ENCODE data around the gene C2CD2L. TPM values are rescaled to one million over a fixed set of nuclear protein-coding genes. Genes with fewer than 3 reads are reported as not detected.

C2CD2L gene
- total and polyA plus RNA-seq, 2 of the 13 experiments (the other 11 are each of a cell fraction or from before 2014, with no cell fraction given): 3.7 to 5.5 TPM

GRCh38 chr11:119101759-119102423 lies 5.3 kb upstream of the C2CD2L start, which contains the start of gene DPAGT1 (continued):
- TF ChIP-seq ARID5B (CRISPR knock-in tag; IDR thresholded peaks at IDR 0.05): no peak; the same call in none of the 2 replicates
- no peak for TF ChIP-seq MZF1 (CRISPR knock-in tag; IDR thresholded peaks at IDR 0.05; ENCODE audit: borderline replicate concordance)
- no peak for TF ChIP-seq ZNF441 (CRISPR knock-in tag; IDR thresholded peaks at IDR 0.05; ENCODE audit: borderline replicate concordance)
- TF ChIP-seq CAMTA2 (CRISPR knock-in tag; IDR thresholded peaks at IDR 0.05; ENCODE audit: borderline replicate concordance): no peak
- TF ChIP-seq SSRP1 (CRISPR knock-in tag; IDR thresholded peaks at IDR 0.05): no peak
- TF ChIP-seq FOXC1 (CRISPR knock-in tag; IDR thresholded peaks at IDR 0.05; ENCODE audit: borderline replicate concordance): peak; percentile 67; the same call in 1 of the 2 replicates
- peak; percentile 84 for TF ChIP-seq ZMYM4 (CRISPR knock-in tag; IDR thresholded peaks at IDR 0.05)
- no peak for TF ChIP-seq CEBPZ (IDR thresholded peaks at IDR 0.05; ENCODE audit: low read length)
- TF ChIP-seq GMEB2 (CRISPR knock-in tag; IDR thresholded peaks at IDR 0.05; ENCODE audit: low read depth): no peak
- TF ChIP-seq CCAR2 (optimal IDR thresholded peaks at IDR 0.05; ENCODE audit: low read depth, low read length): peak; percentile 71
- peak; percentile 31; the same call in 1 of the 2 replicates for TF ChIP-seq NFYB (CRISPR knock-in tag; IDR thresholded peaks at IDR 0.05)
- no peak for TF ChIP-seq ZNF33B (CRISPR knock-in tag; IDR thresholded peaks at IDR 0.05)
- no peak for TF ChIP-seq HDAC6 (IDR thresholded peaks at IDR 0.05; ENCODE audit: low read depth, low read length)
- TF ChIP-seq IRX3 (CRISPR knock-in tag; IDR thresholded peaks at IDR 0.05; ENCODE audit: borderline replicate concordance, low read depth): no peak
- no peak for TF ChIP-seq PPARG (CRISPR knock-in tag; conservative IDR thresholded peaks at IDR 0.05)
- TF ChIP-seq SMAD9 (CRISPR knock-in tag; IDR thresholded peaks at IDR 0.05): no peak
- no peak for TF ChIP-seq ZNF143 (CRISPR knock-in tag; IDR thresholded peaks at IDR 0.05)
- no peak for TF ChIP-seq KLF12 (CRISPR knock-in tag; IDR thresholded peaks at IDR 0.05; ENCODE audit: borderline replicate concordance)
- no peak for TF ChIP-seq ATF6 (CRISPR knock-in tag; conservative IDR thresholded peaks at IDR 0.05)

Data from HepG2 (cell line).